ENCODE data around the gene CPNE5. TPM values are rescaled to one million over a fixed set of nuclear protein-coding genes. Genes with fewer than 3 reads are reported as not detected.

Gene CPNE5
- total RNA-seq, 1 donor from 2014 or later, result not detected

DNA sequence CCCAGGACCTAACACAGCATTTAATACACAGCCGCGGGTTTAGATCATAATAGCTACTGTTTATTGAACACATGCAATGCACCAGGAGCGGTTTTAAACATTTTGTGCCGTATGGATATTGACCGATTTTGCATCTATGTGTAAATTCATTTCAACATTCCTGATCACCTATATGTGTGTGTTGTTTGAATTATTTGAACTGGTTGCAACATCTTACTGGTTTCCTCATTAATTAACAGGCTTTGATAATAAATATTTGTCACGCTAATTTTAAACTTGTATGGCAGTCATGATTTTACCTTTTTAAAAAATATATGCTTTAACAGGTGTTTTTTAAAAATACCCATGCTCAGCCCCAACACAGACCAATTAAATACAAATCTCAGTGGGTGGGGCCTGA lies 35.8 kb downstream of the CPNE5 start:
- no peak for DNase-seq (ENCODE audit: low spot score)
- Histone ChIP-seq H3K4me1 (peaks cover 27% of the 10 kb centered on the region), H4K20me1 (ENCODE audit: low read depth) (no peaks in the 10 kb centered on the region), H3K9ac (no peak overlapping the region), H3K79me2 (ENCODE audit: low read depth) (no peaks in the 10 kb centered on the region), H2AFZ (replicated peaks) (no peak overlapping the region), H3K9me3 (ENCODE audit: low read depth) (no peaks in the 10 kb centered on the region), H3K4me3 (no peak overlapping the region), H3K36me3 (no peaks in the 10 kb centered on the region), H3F3A (ENCODE audit: low read depth) (peaks cover 15% of the 10 kb centered on the region), H3K27me3 (peaks cover 11% of the 10 kb centered on the region), H3K4me2 (no peak overlapping the region), H3K27ac (no peak overlapping the region)
- no peaks in the 10 kb centered on the region for H3K36me3 Mint-ChIP-seq
- no peak overlapping the region for H3K4me3 Mint-ChIP-seq
- H3K27ac Mint-ChIP-seq, result peak overlapping the region; percentile 62
- TF ChIP-seq EZH2 (IDR thresholded peaks at IDR 0.05) (no peak), EZH2phosphoT487 (IDR thresholded peaks at IDR 0.05) (no peak)
- TF ChIP-seq, protein P1, sequence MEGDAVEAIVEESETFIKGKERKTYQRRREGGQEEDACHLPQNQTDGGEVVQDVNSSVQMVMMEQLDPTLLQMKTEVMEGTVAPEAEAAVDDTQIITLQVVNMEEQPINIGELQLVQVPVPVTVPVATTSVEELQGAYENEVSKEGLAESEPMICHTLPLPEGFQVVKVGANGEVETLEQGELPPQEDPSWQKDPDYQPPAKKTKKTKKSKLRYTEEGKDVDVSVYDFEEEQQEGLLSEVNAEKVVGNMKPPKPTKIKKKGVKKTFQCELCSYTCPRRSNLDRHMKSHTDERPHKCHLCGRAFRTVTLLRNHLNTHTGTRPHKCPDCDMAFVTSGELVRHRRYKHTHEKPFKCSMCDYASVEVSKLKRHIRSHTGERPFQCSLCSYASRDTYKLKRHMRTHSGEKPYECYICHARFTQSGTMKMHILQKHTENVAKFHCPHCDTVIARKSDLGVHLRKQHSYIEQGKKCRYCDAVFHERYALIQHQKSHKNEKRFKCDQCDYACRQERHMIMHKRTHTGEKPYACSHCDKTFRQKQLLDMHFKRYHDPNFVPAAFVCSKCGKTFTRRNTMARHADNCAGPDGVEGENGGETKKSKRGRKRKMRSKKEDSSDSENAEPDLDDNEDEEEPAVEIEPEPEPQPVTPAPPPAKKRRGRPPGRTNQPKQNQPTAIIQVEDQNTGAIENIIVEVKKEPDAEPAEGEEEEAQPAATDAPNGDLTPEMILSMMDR (IDR thresholded peaks at IDR 0.05), result no peak
- H3K9me3 Mint-ChIP-seq, result no peaks in the 10 kb centered on the region
- H3K27me3 Mint-ChIP-seq (ENCODE audit: insufficient read depth, low read depth), result peaks cover 14% of the 10 kb centered on the region
- H3K4me1 Mint-ChIP-seq, result peaks cover 44% of the 10 kb centered on the region

DNA sequence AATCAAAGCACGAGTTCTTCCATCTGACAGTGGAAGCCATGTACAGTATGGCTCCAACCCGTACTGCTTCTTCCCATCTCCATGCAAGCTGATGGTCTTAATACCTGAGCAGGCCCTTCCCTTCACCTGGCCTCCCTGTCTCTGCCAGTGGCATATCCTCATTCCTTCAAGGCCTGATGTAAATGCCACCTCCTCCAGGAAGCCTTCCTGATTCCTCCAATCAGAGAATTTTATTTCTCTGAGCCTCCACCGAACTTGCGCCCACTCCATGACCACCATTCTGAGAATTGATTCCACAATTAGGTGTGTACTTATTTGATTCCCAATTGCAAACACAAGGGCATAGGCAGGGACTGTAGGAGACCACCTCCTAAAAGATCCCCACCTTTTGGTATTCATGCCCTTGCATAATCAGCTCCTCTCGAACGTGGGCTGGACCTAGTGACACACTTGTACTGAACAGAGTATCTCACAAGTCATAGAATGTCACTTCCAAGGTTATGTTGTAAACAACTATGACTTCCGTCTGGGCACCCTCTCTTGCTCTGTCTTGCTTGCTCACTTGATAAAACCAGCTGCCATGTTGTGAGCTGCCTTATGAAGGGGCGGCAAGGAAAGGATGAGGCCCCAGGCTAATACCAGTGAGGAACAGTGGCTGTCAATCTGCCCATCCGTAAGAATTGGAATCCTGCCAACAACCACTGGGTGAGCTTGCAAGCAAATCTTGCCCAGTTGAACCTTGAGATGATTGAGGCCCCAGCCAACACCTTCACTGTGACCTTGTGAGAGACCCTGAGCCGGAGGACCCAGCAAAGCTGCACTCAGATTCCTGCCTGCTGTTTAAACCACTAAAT lies 38.8 kb downstream of the CPNE5 start:
- no peak overlapping the region for H3K4me3 ChIP-seq
- H3K4me1 ChIP-seq, result peaks cover 15% of the 10 kb centered on the region
- no peak overlapping the region for H3K9ac ChIP-seq
- Mint-ChIP-seq H3K9me3 (no peaks in the 10 kb centered on the region), H3K27me3 (ENCODE audit: insufficient read depth, low read depth) (peaks cover 8% of the 10 kb centered on the region), H3K4me1 (peaks cover 23% of the 10 kb centered on the region), H3K36me3 (no peaks in the 10 kb centered on the region), H3K4me3 (peak overlapping the region; percentile 8), H3K27ac (no peak overlapping the region)
- H3K27me3 ChIP-seq, result no peaks in the 10 kb centered on the region
- no peak overlapping the region for H3K27ac ChIP-seq
- no peak overlapping the region for H2AFZ ChIP-seq (replicated peaks)
- no peaks in the 10 kb centered on the region for H3K79me2 ChIP-seq (ENCODE audit: low read depth)
- H3K4me2 ChIP-seq, result no peak overlapping the region
- H4K20me1 ChIP-seq (ENCODE audit: low read depth), result no peaks in the 10 kb centered on the region
- no peak for DNase-seq (ENCODE audit: low spot score)
- H3K9me3 ChIP-seq (ENCODE audit: low read depth), result no peaks in the 10 kb centered on the region
- TF ChIP-seq EZH2phosphoT487 (IDR thresholded peaks at IDR 0.05), result no peak
- H3K36me3 ChIP-seq, result no peaks in the 10 kb centered on the region
- peaks cover 9% of the 10 kb centered on the region for H3F3A ChIP-seq (ENCODE audit: low read depth)

DNA sequence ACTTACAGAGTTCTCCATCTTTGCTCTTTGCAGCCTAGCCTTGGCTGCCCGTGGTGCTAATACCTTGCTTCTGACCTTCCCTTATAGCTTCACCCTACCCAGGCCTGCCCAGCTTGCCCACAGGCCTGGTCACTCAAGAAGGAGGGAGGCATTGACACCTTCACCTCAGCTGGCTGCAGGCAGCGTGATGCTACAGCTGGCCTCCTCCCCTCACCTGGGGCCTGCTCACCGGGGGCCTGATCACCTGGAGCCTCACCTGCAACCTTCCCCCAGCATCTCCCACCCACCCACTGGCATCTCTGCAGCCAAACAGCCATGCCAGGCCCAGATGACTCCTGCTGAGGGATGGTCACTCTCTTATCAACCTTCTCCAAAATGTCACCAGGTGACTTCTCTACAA lies 40.4 kb downstream of the CPNE5 start:
- H4K20me1 ChIP-seq (ENCODE audit: low read depth), result no peaks in the 10 kb centered on the region
- H3K9ac ChIP-seq, result no peak overlapping the region
- TF ChIP-seq EZH2phosphoT487 (IDR thresholded peaks at IDR 0.05), result no peak
- TF ChIP-seq EZH2 (IDR thresholded peaks at IDR 0.05), result no peak
- TF ChIP-seq, protein P1 (IDR thresholded peaks at IDR 0.05), result no peak
- H3K4me2 ChIP-seq, result no peak overlapping the region
- no peak overlapping the region for H2AFZ ChIP-seq (replicated peaks)
- H3K4me1 Mint-ChIP-seq, result peaks cover 18% of the 10 kb centered on the region
- no peak overlapping the region for H3K4me3 Mint-ChIP-seq
- H3K27me3 Mint-ChIP-seq (ENCODE audit: insufficient read depth, low read depth), result peaks cover 5% of the 10 kb centered on the region
- no peaks in the 10 kb centered on the region for H3K9me3 Mint-ChIP-seq
- no peaks in the 10 kb centered on the region for H3K36me3 Mint-ChIP-seq
- no peaks in the 10 kb centered on the region for H3K27me3 ChIP-seq
- H3K9me3 ChIP-seq (ENCODE audit: low read depth), result no peaks in the 10 kb centered on the region
- H3K4me1 ChIP-seq, result peaks cover 8% of the 10 kb centered on the region
- no peak for DNase-seq (ENCODE audit: low spot score)
- H3K79me2 ChIP-seq (ENCODE audit: low read depth), result no peaks in the 10 kb centered on the region
- H3K27ac ChIP-seq, result no peak overlapping the region
- no peak overlapping the region for H3K4me3 ChIP-seq
- no peaks in the 10 kb centered on the region for H3K36me3 ChIP-seq
- H3K27ac Mint-ChIP-seq, result peak overlapping the region; percentile 14
- no peaks in the 10 kb centered on the region for H3F3A ChIP-seq (ENCODE audit: low read depth)

DNA sequence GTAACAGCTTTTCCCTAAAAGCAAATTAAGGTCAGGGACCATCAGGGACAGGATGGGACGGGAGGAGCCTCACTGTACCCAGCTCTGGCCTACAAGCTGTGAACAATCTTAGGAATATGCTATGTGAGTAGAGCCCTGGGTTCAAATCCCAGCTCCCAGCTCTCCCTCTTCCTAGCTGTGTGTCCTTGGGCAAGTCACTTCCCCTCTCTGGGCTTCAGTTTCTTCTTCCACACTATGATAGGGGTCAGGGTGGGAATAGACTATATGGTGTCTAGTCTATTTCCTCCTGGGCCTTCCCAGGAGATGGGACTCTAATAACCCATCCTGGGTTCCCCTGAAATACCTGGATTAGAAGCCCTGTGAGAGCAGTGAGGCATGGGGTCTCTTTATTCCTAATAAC lies 41.6 kb downstream of the CPNE5 start:
- no peaks in the 10 kb centered on the region for H3K79me2 ChIP-seq (ENCODE audit: low read depth)
- Mint-ChIP-seq H3K4me1 (peaks cover 18% of the 10 kb centered on the region), H3K9me3 (no peaks in the 10 kb centered on the region), H3K36me3 (no peaks in the 10 kb centered on the region), H3K27ac (no peak overlapping the region), H3K4me3 (no peak overlapping the region), H3K27me3 (ENCODE audit: insufficient read depth, low read depth) (peaks cover 5% of the 10 kb centered on the region)
- H3K4me2 ChIP-seq, result no peak overlapping the region
- H4K20me1 ChIP-seq (ENCODE audit: low read depth), result no peaks in the 10 kb centered on the region
- no peaks in the 10 kb centered on the region for H3K36me3 ChIP-seq
- H3K4me1 ChIP-seq, result peaks cover 16% of the 10 kb centered on the region
- DNase-seq (ENCODE audit: low spot score), result no peak
- no peak overlapping the region for H2AFZ ChIP-seq (replicated peaks)
- H3K4me3 ChIP-seq, result no peak overlapping the region
- H3K27me3 ChIP-seq, result no peaks in the 10 kb centered on the region
- no peak overlapping the region for H3K27ac ChIP-seq
- peaks cover 9% of the 10 kb centered on the region for H3F3A ChIP-seq (ENCODE audit: low read depth)
- no peaks in the 10 kb centered on the region for H3K9me3 ChIP-seq (ENCODE audit: low read depth)
- H3K9ac ChIP-seq, result no peak overlapping the region
- TF ChIP-seq EZH2 (IDR thresholded peaks at IDR 0.05) (no peak), EZH2phosphoT487 (IDR thresholded peaks at IDR 0.05) (no peak)
- TF ChIP-seq, protein P1 (IDR thresholded peaks at IDR 0.05), result no peak
